Peyer's patch (tissue), 4 donors: ENCODE data around the gene PRRX2.

Experiments
- POLR2A ChIP-seq, 2 donors: fragments of 450-650 bp; IDR thresholded peaks; one replicate each; pipeline ENCODE4 v1.5.1; 2017; ENCODE audit warnings: antibody characterized with exemption in 2 of 2, mild to moderate bottlenecking in 2 of 2, moderate library complexity in 2 of 2
- TF ChIP-seq, protein P1 (sequence below), 6 experiments: fragments of 450-650 bp in 4 of 6; fragments of 200-600 bp in 2 of 6; sonication (generic) in 1 of 6; IDR thresholded peaks; one replicate each; pipeline ENCODE4 v1.5.1; 2017 to 2019; ENCODE audit warnings: antibody characterized with exemption in 6 of 6, mild to moderate bottlenecking in 3 of 6, moderate library complexity in 1 of 6

DNA sequence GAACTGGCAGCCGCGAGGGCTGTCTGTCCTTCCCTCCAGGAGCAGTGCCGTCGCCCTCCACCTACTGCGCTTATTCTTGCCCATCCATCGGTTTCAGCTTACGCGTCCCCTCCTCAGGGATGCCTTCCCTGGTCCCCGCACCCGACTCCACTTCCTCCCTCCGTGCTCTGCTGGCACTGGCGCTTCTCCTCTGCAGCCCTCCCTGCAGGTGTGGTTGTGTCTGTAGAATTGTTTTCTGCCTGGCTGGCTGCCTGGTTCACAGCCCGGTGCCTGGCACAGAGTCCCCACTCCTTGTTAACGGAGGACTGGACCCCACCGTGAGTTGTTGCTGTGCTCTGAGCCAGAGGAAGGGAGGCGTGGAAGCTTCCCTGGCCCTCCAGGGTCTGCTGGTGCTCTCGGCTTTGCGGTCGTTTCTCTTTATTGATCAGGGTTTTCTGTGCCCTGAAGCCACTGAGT is 33.7 kb upstream of the PRRX2 start:
- TF ChIP-seq, protein P1, sequence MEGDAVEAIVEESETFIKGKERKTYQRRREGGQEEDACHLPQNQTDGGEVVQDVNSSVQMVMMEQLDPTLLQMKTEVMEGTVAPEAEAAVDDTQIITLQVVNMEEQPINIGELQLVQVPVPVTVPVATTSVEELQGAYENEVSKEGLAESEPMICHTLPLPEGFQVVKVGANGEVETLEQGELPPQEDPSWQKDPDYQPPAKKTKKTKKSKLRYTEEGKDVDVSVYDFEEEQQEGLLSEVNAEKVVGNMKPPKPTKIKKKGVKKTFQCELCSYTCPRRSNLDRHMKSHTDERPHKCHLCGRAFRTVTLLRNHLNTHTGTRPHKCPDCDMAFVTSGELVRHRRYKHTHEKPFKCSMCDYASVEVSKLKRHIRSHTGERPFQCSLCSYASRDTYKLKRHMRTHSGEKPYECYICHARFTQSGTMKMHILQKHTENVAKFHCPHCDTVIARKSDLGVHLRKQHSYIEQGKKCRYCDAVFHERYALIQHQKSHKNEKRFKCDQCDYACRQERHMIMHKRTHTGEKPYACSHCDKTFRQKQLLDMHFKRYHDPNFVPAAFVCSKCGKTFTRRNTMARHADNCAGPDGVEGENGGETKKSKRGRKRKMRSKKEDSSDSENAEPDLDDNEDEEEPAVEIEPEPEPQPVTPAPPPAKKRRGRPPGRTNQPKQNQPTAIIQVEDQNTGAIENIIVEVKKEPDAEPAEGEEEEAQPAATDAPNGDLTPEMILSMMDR (IDR thresholded peaks at IDR 0.05) = no peak
- TF ChIP-seq POLR2A (IDR thresholded peaks at IDR 0.05) = no peak
